Stimulated activated CD8-positive, alpha-beta memory T cell treated with anti-CD3 and anti-CD28 coated beads, Interleukin-2, amount 100 ng/mL, for 1 hour (primary cell): ENCODE results near the gene DAPP1.
"Not testable (repeated sequence)": the region's sequence is repeated elsewhere in the genome, so short reads cannot be mapped to it uniquely, and the experiment has no call there.

Source experiments
- DNase-seq, 2 donors: peaks; one replicate each; pipeline ENCODE4 v3.0.0-alpha.2; 2020; ENCODE audit warnings: low read depth in 2 of 2

Gene DAPP1

DNA sequence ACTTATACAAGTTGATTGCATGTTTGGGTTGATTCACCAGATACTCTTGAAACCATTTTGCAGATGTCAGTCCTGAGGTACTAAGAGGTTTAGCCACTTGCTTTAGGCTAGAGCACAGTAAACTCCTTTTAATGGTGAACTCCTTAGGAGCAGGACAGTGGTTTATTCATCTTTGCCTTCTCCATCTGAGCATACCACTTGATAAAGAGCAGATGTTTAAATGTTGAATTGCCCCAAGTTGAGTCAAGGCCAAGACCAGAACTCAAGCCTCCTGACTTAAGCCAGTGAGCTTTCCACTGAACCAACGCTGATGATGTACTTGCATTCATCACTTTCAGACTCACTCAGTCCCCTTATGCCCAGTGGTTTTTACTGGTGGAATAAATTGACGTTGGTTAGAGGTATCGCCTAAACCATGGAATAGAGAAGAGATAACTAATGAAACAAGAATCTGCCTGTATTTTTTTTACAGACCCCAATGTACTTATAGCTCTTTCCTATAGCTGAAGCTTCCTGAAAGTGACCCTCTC, 7.5 kb downstream of the DAPP1 start:
- DNase-seq = no peak

DNA sequence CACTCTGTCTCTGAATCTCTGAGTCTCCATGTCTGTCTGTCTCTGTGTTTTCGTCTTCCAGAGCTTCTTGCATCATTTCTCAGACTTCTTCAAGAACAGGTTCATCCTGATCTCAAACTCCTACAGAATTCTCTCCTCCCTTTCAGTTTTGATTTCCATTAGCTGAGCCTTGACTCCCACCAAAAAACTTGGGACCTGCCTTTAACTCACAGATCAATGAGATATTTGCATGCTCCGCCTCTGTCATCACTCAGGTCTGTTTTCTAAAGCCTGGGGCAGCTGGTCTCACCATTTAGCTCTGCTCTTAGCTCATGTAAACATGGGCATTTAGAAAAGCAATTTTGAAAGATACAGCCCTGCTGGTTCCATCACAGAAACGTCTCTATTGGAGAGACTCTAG, 8.6 kb downstream of the DAPP1 start:
- DNase-seq = no peak

GRCh38 chr4:99826016-99826415, 9.4 kb downstream of the DAPP1 start:
- DNase-seq = no peak

GRCh38 chr4:99827454-99827853, 10.8 kb downstream of the DAPP1 start:
- DNase-seq = no peak

DNA sequence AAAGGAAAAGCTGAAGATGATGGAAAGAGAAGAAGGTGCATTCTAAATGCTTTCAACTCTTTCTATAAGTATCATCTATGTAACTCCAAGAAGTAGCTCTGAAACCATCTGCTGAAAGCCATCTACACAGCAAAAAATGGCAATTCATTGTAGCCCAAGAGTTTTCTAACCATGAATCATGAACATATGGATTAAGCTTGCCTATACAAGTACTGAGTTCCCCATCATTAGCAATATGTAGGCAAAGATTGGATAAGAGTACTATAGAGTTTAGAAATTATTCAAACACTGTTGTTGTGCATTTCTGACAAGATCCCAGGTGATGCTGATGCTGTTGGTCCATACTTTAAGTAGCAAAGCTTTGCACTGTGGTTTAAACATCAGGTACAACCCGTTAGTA, 11.2 kb downstream of the DAPP1 start:
- no peak for DNase-seq

GRCh38 chr4:99828477-99828876, 11.8 kb downstream of the DAPP1 start:
- DNase-seq = no peak

DNA sequence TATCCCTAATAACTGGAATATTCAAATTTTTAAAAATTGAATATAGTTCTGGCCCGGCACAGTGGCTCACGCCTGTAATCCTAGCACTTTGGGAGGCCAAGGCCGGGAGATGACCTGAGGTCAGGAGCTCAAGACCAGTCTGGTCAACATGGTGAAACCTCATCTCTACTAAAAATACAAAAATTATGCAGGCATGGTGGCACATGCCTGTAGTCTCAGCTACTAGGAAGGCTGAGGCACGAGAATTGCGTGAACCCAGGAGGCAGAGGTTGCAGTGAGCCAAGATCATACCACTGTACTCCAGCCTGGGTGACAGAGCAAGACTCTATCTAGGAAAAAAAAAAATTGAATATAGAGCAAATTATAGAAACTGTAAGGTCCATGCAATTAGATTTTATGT, 13.4 kb downstream of the DAPP1 start:
- not testable (repeated sequence) for DNase-seq

DNA sequence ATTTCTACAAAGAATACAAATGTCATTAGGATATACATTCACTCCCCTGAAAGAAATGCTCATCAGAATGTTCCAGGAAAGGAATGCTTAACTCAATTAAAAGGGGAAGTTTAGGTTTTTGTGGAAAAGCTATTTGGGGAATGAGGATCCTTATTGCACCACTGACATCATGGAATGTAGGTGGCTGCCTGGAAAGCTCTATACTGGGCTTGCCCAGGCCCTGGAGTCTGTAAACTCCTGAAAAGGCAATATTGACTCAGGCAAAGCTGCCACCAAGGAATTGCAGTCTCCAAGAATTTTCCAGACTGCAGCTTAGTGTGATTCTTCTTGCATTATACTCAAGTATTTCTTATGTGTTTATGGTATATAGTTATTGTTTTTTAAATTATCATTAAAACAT, 15.7 kb downstream of the DAPP1 start:
- DNase-seq = no peak

GRCh38 chr4:99832758-99833157, 16.1 kb downstream of the DAPP1 start:
- no peak for DNase-seq

DNA sequence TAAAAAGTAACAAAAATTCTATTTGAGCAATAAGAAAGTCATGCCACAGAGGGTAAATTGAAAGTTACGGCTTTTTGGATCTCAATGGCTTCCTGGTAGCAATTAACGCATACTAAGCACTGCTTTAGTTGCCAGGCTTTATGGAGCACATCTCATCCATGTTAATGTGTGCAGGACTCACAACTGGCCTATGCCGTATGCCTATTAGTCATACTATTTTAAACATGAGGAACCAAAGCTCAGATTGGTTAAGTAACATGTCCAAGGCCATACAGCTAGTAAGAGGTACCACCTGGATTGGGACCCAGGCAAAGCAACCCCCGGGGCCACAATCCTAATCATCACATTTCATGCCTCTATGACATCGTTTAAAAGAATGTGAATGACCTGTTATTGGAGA, 17.1 kb downstream of the DAPP1 start:
- DNase-seq = no peak

DNA sequence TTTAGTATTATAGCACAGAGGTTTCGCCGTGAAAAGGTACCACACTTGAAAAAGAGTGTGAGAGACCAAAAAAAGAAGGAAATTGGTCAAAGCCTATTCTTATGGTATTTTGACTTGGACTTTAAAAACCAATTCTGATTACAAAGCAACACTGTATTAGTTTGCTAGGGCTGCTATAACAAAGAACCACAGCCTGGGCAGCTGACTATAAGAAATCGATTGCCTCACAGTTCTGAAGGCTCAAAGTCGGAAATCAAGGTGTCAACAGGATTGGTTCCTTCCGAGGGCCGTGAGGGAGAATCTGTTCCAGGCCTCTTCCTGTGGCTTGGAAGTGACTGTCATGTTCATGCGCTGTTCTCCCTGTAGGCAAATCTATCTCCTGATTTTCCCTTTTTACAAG, 17.9 kb downstream of the DAPP1 start:
- no peak for DNase-seq

DNA sequence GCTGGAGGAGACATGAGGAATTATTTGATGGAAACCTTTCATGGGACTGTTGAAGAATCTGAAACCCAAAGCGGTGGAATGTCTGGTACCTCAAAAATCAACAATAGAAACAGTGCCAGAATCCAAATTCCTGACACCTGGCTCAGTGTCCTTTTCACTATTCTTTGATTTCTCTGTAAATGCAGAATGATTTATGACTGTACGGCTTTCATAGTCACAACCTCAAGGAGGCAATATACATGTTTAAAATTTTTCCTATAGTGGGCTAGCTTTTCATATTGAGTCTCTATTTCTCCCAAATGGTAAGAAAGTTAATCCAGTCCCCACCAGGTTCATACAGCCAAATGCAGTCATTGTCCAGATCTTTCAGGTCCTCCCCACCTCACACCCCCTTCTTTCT, 19.3 kb downstream of the DAPP1 start:
- no peak for DNase-seq

DNA sequence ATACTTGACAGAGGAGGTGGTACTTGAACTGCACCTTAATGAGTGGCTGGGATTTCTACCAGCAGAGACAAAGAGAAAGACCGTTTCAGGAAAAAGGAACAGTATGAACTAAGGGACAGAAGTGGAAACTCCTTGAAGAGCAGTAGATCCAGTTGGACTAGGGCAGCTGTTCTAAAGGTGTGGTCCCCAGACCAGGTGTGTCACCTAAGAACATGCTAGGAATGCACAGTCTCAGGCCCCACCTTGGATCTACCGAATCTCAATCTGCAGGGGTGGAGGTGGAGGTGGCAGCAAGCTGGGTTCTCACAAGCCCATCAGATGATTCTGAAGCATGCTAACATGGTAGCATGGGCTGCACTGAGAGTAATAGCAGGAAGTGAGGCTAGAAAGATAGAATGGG, 22.3 kb downstream of the DAPP1 start:
- no peak for DNase-seq

DNA sequence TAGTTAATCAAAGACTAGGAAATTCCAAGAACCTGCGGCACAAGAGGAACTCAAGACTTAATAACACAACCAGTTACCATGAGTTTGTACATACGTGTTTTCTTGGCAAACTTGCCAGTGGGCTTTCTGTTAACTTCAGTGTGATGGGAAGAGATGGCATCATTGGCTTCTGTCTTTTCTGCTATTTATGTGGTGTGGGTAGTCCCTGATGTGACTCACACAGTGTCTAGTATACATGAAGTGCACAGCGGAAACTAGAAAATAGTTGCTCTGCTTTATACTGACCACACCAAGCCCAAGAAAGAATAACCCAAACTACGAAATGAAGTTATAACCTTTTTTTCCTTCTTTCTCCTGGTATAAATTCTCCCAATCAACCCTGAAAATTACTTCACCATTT, 24.5 kb downstream of the DAPP1 start:
- DNase-seq = no peak

DNA sequence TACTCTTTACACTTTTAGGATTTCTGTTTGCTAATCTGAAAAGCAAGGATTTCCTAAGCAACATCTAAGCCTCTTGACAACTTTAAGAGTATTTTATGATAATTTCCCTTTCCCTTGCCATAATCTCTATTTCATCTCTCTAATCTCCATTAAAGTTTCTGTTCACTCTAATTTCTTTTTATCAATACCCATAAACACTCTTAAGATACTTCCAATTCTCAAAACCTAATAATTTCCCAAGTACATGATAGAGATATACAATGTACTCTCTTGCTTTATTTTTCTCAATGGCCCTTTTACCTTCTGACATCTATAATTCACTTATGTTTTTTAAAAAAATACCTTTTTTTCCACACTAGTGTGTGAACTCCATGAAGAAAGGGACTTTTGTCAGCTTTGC, 26.8 kb downstream of the DAPP1 start:
- no peak for DNase-seq

DNA sequence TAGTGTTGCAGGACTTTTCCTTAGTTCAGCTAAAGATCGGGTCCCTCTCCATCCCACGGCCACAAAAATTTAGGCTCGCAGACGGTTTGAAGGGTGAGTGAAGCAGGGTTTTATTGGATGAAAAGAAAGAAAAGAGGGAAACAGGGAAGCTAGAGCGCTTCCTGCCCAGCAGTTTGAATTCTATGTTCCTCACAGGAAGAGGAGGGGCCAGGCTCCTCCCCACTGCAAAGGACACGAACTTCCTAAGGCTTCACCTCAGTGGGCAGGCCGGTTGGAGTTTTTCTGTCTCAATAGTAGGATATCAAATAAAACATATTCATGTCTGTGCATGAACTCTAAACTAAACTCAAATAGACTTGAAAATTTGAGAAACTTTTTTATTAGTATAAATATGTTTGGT, 27.4 kb downstream of the DAPP1 start:
- no peak for DNase-seq

DNA sequence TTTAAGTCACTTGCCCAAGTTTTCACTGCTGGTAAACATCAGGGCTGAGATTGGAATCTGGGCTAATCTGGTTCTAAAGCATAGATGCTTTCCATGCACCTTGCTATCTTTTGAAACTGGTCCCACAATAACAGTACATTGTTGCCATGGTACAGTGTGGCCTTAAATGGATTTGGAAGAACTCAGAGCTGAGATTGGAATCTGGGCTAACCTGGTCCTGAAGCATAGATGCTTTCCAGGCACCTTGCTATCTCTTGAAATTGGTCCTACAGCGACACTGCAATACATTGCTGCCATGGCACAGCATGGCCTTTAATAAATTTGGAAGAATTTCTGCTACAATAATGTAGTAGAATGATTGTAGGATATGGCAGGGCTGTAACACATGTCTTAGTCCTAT, 28.6 kb downstream of the DAPP1 start:
- DNase-seq = no peak

GRCh38 chr4:99845708-99846469, 29.3 kb downstream of the DAPP1 start:
- no peak for DNase-seq

DNA sequence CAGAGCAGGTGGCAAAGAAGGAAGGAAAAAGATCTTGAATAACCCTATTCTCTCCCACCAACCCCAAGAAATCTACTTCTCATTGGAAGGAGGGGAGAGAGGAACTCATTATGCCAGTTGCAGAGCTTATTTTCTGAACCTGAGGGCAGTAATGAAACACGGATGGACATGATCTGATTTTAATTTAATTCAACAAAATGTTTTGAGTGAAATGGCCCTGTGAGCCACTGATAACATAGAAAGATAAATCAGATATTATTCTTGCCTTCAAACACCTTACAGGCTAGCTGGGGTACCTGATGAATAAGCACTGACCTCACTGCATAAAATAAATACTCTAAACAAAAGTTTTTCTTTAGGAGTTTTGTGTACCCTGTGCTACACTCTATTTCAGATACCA, 30.3 kb downstream of the DAPP1 start:
- no peak for DNase-seq

DNA sequence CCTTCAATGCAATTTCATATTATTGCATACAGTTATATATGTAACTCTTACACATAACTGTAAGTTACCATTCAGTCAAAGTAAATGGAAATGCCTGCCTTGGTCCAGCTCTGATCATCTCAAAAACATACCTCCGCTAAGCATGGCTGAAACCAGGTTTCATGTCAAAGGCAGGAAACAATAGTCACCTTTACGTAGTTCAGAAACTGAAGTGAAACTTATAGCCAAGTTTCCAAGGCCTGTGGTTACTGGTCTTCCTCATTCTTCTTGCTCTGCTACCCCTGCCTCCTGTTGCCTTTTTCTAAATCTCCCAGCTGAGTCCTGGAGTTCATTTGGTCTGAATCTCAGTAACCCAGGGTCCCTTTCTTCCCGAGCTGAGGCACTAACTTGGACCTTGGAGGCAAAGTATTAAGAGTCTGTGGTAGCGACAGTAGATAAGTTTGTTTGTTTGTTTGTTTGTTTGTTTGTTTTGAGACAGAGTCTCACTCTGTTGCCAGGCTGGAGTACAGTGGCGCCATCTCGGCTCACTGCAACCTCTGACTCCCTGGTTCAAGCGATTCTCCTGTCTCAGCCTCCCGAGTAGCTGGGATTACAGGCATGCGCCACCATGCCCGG, 30.8 kb downstream of the DAPP1 start:
- DNase-seq = no peak

- DNase-seq = no peak
Observed at GRCh38 chr4:99848591-99849001, 32.0 kb downstream of the DAPP1 start.

DNA sequence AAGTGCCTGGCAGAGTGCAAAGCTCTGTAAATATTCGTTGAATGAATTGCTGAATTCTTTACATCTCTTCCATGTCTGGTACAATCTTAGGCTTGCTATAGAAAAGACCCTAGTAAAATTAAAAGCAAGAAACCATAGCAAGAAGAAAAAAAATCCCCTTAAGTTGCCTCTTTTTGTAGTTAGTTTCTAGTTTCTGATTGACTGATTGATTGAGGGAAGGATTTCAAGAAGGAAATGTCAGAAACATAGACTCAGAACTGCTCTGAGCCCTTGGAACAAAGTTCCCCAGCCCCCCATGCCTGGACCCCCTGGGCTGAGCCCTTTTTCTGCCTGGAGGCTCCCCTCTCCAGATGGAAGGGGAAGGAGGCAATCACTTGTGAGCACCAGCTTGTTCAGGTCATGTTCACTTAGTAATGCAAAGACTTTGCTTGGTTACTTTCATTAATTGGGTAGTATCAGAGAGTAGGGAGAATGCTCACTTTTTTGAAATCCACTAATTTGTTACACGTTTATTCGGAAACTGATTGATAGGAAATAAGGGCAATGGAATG, 35.6 kb downstream of the DAPP1 start:
- no peak for DNase-seq

DNA sequence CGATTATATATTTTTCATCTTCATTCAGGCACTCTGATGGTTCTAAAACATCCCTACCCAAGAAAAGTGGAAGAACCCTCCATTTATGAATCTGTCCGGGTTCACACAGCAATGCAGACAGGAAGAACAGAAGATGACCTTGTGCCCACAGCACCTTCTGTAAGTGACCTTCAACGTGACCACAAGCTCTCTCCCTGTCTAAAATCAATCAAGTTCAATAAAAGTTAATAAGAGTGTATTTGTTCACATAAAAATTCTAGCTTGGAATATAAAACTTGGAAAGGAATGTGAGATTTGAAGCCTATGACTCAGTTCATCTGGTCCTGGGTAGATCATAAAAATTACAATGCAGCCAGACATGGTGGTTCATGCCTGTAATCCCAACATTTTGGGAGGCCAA, 36.6 kb downstream of the DAPP1 start:
- no peak for DNase-seq
